GM23338 (cell line): ENCODE results near the gene MT1H.

Source experiments
- TF ChIP-seq, protein P1 (sequence below), 2 experiments: fragments of 200-600 bp in 1 of 2; sonication (generic) in 1 of 2; conservative IDR thresholded peaks; 2 replicates each; pipeline versions ENCODE4 v1.5.1 to v1.6.1; 2016 to 2017; ENCODE audit warnings: antibody characterized with exemption in 2 of 2, low read depth in 2 of 2, mild to moderate bottlenecking in 2 of 2, moderate library complexity in 1 of 2
- TF ChIP-seq, protein P2 (sequence below): IDR thresholded peaks from 2 replicates; pipeline ENCODE4 v1.6.1; 2016; ENCODE audit warnings: antibody characterized with exemption

DNA sequence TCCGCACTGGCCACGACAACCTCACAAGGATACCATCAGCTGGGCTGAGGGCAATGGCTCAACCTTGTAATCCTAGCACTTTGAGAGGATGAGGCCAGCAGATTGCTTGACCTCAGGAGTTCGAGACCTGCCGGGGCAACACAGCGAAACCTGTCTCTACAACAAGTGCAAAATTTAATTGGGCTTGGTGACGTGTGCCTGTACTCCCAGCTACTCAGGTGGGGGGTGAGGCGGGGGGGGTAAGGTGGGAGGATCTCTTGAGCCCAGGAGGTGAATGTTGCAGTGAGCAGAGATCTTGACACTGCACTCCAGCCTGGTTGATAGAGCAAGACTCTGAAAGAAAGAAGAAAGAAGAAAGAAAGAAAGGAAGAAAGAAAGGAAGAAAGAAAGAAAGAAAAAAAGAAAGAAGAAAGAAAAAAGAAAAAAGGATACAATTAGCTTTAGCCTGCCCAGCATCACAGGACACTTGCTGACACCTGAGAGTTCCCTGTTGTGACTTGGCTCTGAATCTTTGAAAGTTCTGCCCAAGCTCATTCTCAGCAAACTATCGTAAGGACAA is 49.2 kb upstream of the MT1H start:
- TF ChIP-seq, protein P1, sequence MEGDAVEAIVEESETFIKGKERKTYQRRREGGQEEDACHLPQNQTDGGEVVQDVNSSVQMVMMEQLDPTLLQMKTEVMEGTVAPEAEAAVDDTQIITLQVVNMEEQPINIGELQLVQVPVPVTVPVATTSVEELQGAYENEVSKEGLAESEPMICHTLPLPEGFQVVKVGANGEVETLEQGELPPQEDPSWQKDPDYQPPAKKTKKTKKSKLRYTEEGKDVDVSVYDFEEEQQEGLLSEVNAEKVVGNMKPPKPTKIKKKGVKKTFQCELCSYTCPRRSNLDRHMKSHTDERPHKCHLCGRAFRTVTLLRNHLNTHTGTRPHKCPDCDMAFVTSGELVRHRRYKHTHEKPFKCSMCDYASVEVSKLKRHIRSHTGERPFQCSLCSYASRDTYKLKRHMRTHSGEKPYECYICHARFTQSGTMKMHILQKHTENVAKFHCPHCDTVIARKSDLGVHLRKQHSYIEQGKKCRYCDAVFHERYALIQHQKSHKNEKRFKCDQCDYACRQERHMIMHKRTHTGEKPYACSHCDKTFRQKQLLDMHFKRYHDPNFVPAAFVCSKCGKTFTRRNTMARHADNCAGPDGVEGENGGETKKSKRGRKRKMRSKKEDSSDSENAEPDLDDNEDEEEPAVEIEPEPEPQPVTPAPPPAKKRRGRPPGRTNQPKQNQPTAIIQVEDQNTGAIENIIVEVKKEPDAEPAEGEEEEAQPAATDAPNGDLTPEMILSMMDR (conservative IDR thresholded peaks at IDR 0.05; ENCODE audit: low read depth in 2 of 2), result no peak
- TF ChIP-seq, protein P2, sequence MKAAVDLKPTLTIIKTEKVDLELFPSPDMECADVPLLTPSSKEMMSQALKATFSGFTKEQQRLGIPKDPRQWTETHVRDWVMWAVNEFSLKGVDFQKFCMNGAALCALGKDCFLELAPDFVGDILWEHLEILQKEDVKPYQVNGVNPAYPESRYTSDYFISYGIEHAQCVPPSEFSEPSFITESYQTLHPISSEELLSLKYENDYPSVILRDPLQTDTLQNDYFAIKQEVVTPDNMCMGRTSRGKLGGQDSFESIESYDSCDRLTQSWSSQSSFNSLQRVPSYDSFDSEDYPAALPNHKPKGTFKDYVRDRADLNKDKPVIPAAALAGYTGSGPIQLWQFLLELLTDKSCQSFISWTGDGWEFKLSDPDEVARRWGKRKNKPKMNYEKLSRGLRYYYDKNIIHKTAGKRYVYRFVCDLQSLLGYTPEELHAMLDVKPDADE, result no peak
